Activated naive CD8-positive, alpha-beta T cell (primary cell): ENCODE results near the gene HNRNPAB.
A peak's percentile ranks its signal among the peaks of the same experiment; 100 is the strongest.

Experiments used
- H3K27ac Mint-ChIP-seq: one replicate; pipeline ENCODE4 v1.8.0; 2021; ENCODE audit warnings: mixed read lengths
- H3K27me3 Mint-ChIP-seq: one replicate; pipeline ENCODE4 v1.8.0; 2021; ENCODE audit warnings: mixed read lengths
- H3K36me3 Mint-ChIP-seq: one replicate; pipeline ENCODE4 v1.8.0; 2021; ENCODE audit warnings: mixed read lengths
- H3K4me1 Mint-ChIP-seq: one replicate; pipeline ENCODE4 v1.8.0; 2021; ENCODE audit warnings: low read depth, mixed read lengths
- H3K4me3 Mint-ChIP-seq: one replicate; pipeline ENCODE4 v1.8.0; 2021; ENCODE audit warnings: mild to moderate bottlenecking, mixed read lengths
- H3K9me3 Mint-ChIP-seq: one replicate; pipeline ENCODE4 v1.8.0; 2021; ENCODE audit warnings: low read depth, mixed read lengths

Gene HNRNPAB

DNA sequence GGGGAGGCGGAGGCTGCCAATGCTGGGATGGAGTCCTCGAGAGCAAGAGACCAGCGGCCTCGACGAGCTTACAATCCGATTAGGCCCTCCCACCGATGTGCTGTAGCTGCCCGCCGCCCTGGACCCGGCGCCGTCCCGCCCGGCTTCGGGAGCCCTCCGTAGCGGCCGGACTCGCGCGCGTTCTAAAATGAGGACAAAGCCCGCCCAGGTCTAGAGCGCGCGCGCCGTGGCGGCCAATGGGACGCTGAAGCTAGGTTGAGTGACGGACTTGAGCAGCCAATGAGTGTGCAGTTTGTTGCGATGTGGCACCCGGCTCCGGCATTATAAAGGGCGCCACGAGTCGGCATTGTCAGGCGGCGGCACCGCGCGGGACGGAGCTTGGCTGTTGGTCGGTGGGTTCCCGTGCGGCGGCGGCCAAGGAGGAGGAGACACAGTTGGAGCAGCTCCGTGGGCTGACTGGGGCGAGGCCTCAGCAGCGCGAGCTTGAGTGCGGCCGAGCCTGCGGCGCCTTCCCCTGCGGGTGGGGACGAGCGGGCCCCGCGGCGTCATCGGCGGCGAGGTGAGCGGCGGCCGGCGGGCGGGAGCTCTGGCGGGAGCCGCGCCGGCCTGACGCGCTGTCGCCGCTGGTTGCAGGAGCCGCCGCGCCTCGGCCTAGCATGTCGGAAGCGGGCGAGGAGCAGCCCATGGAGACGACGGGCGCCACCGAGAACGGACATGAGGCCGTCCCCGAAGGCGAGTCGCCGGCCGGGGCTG, at the start of gene HNRNPAB:
Gene HNRNPAB, plus strand, starts transcription at position 352 of the 753 bp plus-strand sequence. Its CDS starts 305 bp downstream, at position 657.
- H3K27ac Mint-ChIP-seq = peak within 1 kb of the TSS; percentile 99
- peaks cover 17% of the 10 kb centered on the region for H3K36me3 Mint-ChIP-seq
- H3K4me3 Mint-ChIP-seq = peak within 1 kb of the TSS; percentile 97
- no peaks in the 10 kb centered on the region for H3K9me3 Mint-ChIP-seq
- peaks cover 30% of the 10 kb centered on the region for H3K4me1 Mint-ChIP-seq
- no peaks in the 10 kb centered on the region for H3K27me3 Mint-ChIP-seq

GRCh38 chr5:178155065-178155464, 49.3 kb upstream of the HNRNPAB start:
- Mint-ChIP-seq H3K36me3 (peaks cover 4% of the 10 kb centered on the region), H3K4me3 (no peak overlapping the region)

DNA sequence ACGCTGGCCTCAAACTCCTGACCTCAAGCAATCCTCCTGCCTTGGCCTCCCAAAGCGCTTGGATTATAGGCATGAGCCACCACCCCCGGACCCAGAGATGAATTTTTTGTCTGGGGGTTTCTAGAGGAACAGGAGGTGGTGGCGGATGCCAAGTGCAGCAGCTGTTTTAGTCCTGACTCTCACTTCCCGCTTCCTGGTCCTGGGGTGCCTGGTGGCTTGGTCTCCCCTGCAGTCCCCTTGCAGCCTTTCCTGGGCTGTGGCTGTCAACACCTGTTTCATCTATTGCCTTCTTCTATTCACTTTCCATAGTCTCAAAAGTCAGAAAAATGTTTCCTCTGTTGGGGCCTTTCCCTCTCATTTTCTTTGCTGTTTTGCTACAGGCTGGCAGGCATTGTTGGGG, 44.2 kb upstream of the HNRNPAB start:
- H3K4me1 Mint-ChIP-seq = peaks cover 5% of the 10 kb centered on the region
- H3K4me3 Mint-ChIP-seq = no peak overlapping the region
- no peaks in the 10 kb centered on the region for H3K36me3 Mint-ChIP-seq
- H3K27me3 Mint-ChIP-seq = no peaks in the 10 kb centered on the region
- no peaks in the 10 kb centered on the region for H3K9me3 Mint-ChIP-seq
- no peak overlapping the region for H3K27ac Mint-ChIP-seq

More at GRCh38 chr5:178155065-178155464, 49.3 kb upstream of the HNRNPAB start:
- no peaks in the 10 kb centered on the region for H3K9me3 Mint-ChIP-seq
- H3K27me3 Mint-ChIP-seq = no peaks in the 10 kb centered on the region
- peaks cover 34% of the 10 kb centered on the region for H3K4me1 Mint-ChIP-seq
- H3K27ac Mint-ChIP-seq = no peak overlapping the region

GRCh38 chr5:178162481-178162880, 41.9 kb upstream of the HNRNPAB start:
- Mint-ChIP-seq H3K4me3 (no peak overlapping the region), H3K9me3 (no peaks in the 10 kb centered on the region), H3K27ac (no peak overlapping the region), H3K4me1 (peaks cover 5% of the 10 kb centered on the region), H3K27me3 (no peaks in the 10 kb centered on the region), H3K36me3 (no peaks in the 10 kb centered on the region)

GRCh38 chr5:178163772-178164735, 40.3 kb upstream of the HNRNPAB start:
- Mint-ChIP-seq H3K4me3 (no peak overlapping the region), H3K27me3 (no peaks in the 10 kb centered on the region), H3K27ac (no peak overlapping the region), H3K36me3 (no peaks in the 10 kb centered on the region), H3K4me1 (peaks cover 5% of the 10 kb centered on the region), H3K9me3 (no peaks in the 10 kb centered on the region)

GRCh38 chr5:178165581-178165980, 38.8 kb upstream of the HNRNPAB start:
- Mint-ChIP-seq H3K9me3 (no peaks in the 10 kb centered on the region), H3K4me3 (no peak overlapping the region), H3K4me1 (peaks cover 5% of the 10 kb centered on the region), H3K27me3 (no peaks in the 10 kb centered on the region), H3K27ac (no peak overlapping the region), H3K36me3 (no peaks in the 10 kb centered on the region)

DNA sequence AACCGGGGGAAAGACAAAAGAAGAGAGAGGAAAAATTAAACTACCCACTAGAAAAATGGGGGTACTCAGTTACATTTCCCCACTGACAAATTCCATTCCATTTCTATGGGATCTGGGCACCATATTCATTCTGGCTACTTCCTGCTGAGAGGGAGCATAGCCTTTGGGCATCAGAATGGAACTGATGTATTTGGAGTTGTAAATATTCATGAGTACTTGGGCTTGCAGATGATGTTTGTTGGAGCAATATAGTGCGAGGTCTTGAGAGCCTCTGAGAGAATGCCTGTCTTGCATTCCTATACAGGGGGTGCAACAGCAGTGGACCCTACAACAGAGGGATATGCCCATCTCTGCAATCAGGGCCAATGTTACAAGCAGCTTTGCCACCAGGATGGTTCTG, 33.9 kb upstream of the HNRNPAB start:
- Mint-ChIP-seq H3K4me3 (no peak overlapping the region), H3K9me3 (no peaks in the 10 kb centered on the region)

DNA sequence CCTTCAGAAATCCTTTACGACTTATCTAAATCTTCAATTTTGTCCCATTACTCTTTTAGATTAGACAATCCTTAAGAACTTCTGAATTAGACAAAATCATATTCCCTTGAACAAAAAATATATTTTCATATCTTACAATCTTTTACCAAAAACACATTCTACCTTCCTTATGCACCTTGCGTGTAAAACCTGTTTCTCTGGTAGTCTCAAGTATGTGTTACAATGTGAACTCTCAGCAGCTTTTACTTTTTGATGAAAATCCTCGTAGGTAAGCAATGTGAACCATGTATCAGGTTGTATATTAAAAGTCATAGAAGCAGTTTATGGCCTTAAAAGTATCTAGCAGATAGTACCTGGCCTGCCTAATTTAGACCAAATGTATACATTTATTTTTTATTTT, 29.9 kb upstream of the HNRNPAB start:
- Mint-ChIP-seq H3K9me3 (no peaks in the 10 kb centered on the region), H3K4me3 (no peak overlapping the region), H3K4me1 (no peaks in the 10 kb centered on the region), H3K27me3 (no peaks in the 10 kb centered on the region), H3K36me3 (no peaks in the 10 kb centered on the region), H3K27ac (no peak overlapping the region)

More for the DNA sequence above, 33.9 kb upstream of the HNRNPAB start:
- H3K4me1 Mint-ChIP-seq = no peaks in the 10 kb centered on the region
- no peaks in the 10 kb centered on the region for H3K27me3 Mint-ChIP-seq
- no peaks in the 10 kb centered on the region for H3K36me3 Mint-ChIP-seq
- no peak overlapping the region for H3K27ac Mint-ChIP-seq

DNA sequence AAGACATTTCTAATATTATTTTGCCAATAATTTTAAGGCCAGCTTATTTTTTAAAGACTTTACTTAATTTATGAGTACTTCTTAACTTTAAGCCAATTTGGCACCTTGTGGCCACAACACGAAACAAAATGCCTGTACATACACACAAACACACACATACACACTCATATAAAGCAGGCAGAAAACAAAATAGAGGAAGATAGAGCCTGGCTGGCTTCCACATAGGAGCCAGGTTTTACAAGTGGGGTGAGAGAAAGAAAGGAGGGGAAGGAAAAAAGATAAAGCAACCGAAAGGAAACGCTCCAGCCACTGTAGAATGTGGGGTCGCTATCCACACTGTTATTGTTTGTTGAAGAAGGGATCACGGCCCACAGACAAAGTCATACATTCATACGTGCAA, 27.5 kb upstream of the HNRNPAB start:
- no peak overlapping the region for H3K27ac Mint-ChIP-seq
- no peaks in the 10 kb centered on the region for H3K9me3 Mint-ChIP-seq
- H3K4me3 Mint-ChIP-seq = no peak overlapping the region
- no peaks in the 10 kb centered on the region for H3K36me3 Mint-ChIP-seq
- H3K4me1 Mint-ChIP-seq = no peaks in the 10 kb centered on the region
- no peaks in the 10 kb centered on the region for H3K27me3 Mint-ChIP-seq

DNA sequence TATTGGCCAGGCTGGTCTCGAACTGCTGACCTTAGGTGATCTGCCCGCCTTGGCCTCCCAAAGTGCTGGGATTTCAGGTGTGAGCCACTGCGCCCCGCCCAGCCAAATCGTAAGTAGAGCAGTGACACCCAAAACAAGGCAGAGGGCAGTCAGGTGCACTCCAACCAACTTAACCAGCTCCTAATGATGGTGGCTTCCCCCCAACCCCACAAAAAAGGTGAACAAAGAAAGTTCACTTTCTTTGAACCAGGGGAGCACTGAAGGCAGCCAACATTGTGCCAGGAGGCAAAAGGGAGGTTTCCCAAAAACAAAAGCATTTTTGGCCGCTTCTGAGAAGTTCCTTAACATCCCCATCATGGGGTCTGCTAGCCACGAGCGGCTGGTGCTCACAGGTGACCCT, 26.8 kb upstream of the HNRNPAB start:
- no peaks in the 10 kb centered on the region for H3K27me3 Mint-ChIP-seq
- H3K27ac Mint-ChIP-seq = no peak overlapping the region
- no peak overlapping the region for H3K4me3 Mint-ChIP-seq
- H3K36me3 Mint-ChIP-seq = no peaks in the 10 kb centered on the region
- H3K9me3 Mint-ChIP-seq = no peaks in the 10 kb centered on the region
- peaks cover 6% of the 10 kb centered on the region for H3K4me1 Mint-ChIP-seq

GRCh38 chr5:178180141-178180863, 24.0 kb upstream of the HNRNPAB start:
- H3K9me3 Mint-ChIP-seq = no peaks in the 10 kb centered on the region
- no peak overlapping the region for H3K27ac Mint-ChIP-seq
- H3K36me3 Mint-ChIP-seq = no peaks in the 10 kb centered on the region
- H3K4me1 Mint-ChIP-seq = peaks cover 7% of the 10 kb centered on the region
- H3K27me3 Mint-ChIP-seq = no peaks in the 10 kb centered on the region
- H3K4me3 Mint-ChIP-seq = no peak overlapping the region

- Mint-ChIP-seq H3K9me3 (no peaks in the 10 kb centered on the region), H3K4me3 (no peak overlapping the region), H3K27me3 (no peaks in the 10 kb centered on the region), H3K27ac (no peak overlapping the region), H3K36me3 (no peaks in the 10 kb centered on the region), H3K4me1 (peaks cover 7% of the 10 kb centered on the region)
Measured at GRCh38 chr5:178182158-178182876, 22.0 kb upstream of the HNRNPAB start.

GRCh38 chr5:178186427-178186826, 17.9 kb upstream of the HNRNPAB start:
- Mint-ChIP-seq H3K4me3 (no peak overlapping the region), H3K9me3 (no peaks in the 10 kb centered on the region), H3K27me3 (no peaks in the 10 kb centered on the region), H3K36me3 (no peaks in the 10 kb centered on the region), H3K4me1 (peaks cover 7% of the 10 kb centered on the region), H3K27ac (no peak overlapping the region)

DNA sequence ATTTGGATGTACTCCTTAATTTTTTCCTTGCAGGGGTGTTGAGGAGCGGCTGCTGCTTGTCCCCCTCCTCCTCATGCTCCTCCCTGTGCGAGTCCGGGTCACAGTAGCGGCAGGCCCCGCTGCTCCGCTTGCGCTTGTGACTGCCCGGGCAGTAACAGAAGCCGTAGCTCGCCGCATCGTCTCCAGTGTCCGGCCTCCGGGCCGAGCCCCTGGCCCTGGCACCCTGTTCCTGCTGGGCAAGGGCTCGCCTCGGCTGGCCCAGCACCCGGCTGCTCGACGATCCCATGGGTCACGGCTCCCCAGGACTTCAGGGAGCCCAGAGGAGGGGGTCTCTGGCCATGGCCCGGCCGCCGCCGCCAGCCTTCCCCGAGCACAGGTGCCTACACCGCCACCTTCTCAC, 17.3 kb upstream of the HNRNPAB start, which contains the start of gene GMCL2:
Gene GMCL2, minus strand, starts transcription at position 358 of the 400 bp plus-strand sequence. Its CDS starts 72 bp downstream, at position 286.
- Mint-ChIP-seq H3K27me3 (no peaks in the 10 kb centered on the region), H3K4me3 (no peak within 1 kb of the TSS), H3K36me3 (no peaks in the 10 kb centered on the region), H3K4me1 (peaks cover 6% of the 10 kb centered on the region), H3K9me3 (no peaks in the 10 kb centered on the region), H3K27ac (no peak within 1 kb of the TSS)
